Liver (tissue), 3 donors: ENCODE measurements around the gene PGBD5.

ENCODE experiments used
- EGR1 ChIP-seq, 2 donors: IDR thresholded peaks; 2 replicates each; pipeline ENCODE4 v1.6.1; 2016 to 2018; ENCODE audit warnings: antibody characterized with exemption in 2 of 2, low read depth in 2 of 2
- HNF4G ChIP-seq: IDR thresholded peaks from 2 replicates; pipeline ENCODE4 v1.6.1; 2016; ENCODE audit warnings: antibody characterized with exemption
- JUND ChIP-seq, 2 donors: IDR thresholded peaks; 2 replicates each; pipeline ENCODE4 v1.6.1; 2016; ENCODE audit warnings: antibody characterized with exemption in 2 of 2
- RXRA ChIP-seq, 2 donors: IDR thresholded peaks; 2 replicates each; pipeline ENCODE4 v1.6.1; 2017 to 2018; ENCODE audit warnings: antibody characterized with exemption in 2 of 2, mild to moderate bottlenecking in 1 of 2
- SP1 ChIP-seq: IDR thresholded peaks from 2 replicates; pipeline ENCODE4 v1.6.1; 2018; ENCODE audit warnings: antibody characterized with exemption, mild to moderate bottlenecking
- TAF1 ChIP-seq: conservative IDR thresholded peaks from 2 replicates; pipeline ENCODE4 v1.6.1; 2016; ENCODE audit warnings: antibody characterized with exemption, mild to moderate bottlenecking
- YY1 ChIP-seq: IDR thresholded peaks from 2 replicates; pipeline ENCODE4 v1.6.1; 2016; ENCODE audit warnings: antibody characterized with exemption, mild to moderate bottlenecking
- TF ChIP-seq, protein P1 (sequence below): IDR thresholded peaks from 2 replicates; pipeline ENCODE4 v1.6.1; 2016; ENCODE audit warnings: antibody characterized with exemption
- TF ChIP-seq, protein P2 (sequence below): fragments of 150-350 bp; IDR thresholded peaks from 2 replicates; pipeline ENCODE4 v1.5.1; 2017; ENCODE audit warnings: improper control_type of control experiment, low read depth, low read length; ENCODE audit not compliant: missing input control
- TF ChIP-seq, protein P3 (sequence below): IDR thresholded peaks from 2 replicates; pipeline ENCODE4 v1.6.1; 2016; ENCODE audit warnings: antibody characterized with exemption, mild to moderate bottlenecking
- TF ChIP-seq, protein P4 (sequence below): IDR thresholded peaks from 2 replicates; pipeline ENCODE4 v1.6.1; 2016; ENCODE audit warnings: antibody characterized with exemption
- donor health status: healthy.
- donor health status: healthy.

DNA sequence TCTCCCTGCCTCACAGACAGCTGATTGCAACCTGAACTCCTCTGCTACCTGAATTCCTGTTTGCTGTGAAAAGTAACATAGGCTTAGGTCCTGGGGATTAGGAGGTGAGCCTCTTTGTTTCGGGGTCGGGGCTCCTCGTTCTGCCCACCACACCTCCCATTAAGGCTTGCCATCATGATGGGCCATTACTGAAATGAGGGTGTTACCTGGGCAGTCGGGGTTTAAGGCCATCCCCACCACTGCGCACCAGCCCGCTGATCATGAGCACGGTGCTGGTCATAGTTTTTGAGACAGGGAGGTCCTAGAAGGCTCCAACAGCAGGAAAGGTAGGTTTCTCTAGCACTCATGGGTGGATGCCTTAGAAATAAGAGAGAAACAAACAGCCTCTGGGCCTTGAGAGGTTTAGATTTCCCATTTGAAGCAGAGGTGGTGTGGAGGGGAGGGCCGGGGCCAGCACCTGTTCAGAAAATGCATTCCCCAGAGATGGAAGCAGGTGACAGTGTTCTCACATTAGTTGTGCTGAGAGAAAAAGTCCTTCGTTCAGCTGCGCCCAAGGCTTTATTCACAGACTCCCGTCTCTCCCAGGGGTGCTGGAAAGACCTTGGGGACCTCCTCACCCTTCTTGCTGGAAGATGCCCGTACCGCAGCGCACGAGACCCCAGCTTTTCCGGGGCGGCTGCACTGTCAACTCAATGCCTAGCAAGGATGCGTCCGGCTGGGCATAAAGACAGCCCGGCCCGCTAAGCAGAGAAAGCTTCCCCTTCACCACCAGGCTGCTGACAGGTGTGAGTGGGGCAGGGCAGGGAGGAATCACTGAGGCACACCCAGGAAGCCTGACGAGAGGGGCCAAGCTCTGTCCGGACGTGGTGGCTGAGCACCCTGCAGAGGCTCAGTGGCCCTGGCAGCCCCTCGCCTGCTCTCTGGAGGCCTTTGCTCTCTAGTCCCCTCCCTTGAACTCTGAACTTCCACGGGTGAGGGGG, 125.5 kb downstream of the PGBD5 start:
- TF ChIP-seq, protein P1, sequence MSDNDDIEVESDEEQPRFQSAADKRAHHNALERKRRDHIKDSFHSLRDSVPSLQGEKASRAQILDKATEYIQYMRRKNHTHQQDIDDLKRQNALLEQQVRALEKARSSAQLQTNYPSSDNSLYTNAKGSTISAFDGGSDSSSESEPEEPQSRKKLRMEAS = no peak
- TF ChIP-seq, protein P2, sequence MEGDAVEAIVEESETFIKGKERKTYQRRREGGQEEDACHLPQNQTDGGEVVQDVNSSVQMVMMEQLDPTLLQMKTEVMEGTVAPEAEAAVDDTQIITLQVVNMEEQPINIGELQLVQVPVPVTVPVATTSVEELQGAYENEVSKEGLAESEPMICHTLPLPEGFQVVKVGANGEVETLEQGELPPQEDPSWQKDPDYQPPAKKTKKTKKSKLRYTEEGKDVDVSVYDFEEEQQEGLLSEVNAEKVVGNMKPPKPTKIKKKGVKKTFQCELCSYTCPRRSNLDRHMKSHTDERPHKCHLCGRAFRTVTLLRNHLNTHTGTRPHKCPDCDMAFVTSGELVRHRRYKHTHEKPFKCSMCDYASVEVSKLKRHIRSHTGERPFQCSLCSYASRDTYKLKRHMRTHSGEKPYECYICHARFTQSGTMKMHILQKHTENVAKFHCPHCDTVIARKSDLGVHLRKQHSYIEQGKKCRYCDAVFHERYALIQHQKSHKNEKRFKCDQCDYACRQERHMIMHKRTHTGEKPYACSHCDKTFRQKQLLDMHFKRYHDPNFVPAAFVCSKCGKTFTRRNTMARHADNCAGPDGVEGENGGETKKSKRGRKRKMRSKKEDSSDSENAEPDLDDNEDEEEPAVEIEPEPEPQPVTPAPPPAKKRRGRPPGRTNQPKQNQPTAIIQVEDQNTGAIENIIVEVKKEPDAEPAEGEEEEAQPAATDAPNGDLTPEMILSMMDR = no peak
- no peak for TF ChIP-seq YY1
- TF ChIP-seq, protein P3, sequence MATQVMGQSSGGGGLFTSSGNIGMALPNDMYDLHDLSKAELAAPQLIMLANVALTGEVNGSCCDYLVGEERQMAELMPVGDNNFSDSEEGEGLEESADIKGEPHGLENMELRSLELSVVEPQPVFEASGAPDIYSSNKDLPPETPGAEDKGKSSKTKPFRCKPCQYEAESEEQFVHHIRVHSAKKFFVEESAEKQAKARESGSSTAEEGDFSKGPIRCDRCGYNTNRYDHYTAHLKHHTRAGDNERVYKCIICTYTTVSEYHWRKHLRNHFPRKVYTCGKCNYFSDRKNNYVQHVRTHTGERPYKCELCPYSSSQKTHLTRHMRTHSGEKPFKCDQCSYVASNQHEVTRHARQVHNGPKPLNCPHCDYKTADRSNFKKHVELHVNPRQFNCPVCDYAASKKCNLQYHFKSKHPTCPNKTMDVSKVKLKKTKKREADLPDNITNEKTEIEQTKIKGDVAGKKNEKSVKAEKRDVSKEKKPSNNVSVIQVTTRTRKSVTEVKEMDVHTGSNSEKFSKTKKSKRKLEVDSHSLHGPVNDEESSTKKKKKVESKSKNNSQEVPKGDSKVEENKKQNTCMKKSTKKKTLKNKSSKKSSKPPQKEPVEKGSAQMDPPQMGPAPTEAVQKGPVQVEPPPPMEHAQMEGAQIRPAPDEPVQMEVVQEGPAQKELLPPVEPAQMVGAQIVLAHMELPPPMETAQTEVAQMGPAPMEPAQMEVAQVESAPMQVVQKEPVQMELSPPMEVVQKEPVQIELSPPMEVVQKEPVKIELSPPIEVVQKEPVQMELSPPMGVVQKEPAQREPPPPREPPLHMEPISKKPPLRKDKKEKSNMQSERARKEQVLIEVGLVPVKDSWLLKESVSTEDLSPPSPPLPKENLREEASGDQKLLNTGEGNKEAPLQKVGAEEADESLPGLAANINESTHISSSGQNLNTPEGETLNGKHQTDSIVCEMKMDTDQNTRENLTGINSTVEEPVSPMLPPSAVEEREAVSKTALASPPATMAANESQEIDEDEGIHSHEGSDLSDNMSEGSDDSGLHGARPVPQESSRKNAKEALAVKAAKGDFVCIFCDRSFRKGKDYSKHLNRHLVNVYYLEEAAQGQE = no peak
- TF ChIP-seq TAF1 = no peak
- no peak for TF ChIP-seq EGR1 (IDR thresholded peaks at IDR 0.05; ENCODE audit: low read depth in 2 of 2)
- no peak for TF ChIP-seq HNF4G
- TF ChIP-seq JUND (IDR thresholded peaks at IDR 0.05) = no peak
- TF ChIP-seq, protein P4, sequence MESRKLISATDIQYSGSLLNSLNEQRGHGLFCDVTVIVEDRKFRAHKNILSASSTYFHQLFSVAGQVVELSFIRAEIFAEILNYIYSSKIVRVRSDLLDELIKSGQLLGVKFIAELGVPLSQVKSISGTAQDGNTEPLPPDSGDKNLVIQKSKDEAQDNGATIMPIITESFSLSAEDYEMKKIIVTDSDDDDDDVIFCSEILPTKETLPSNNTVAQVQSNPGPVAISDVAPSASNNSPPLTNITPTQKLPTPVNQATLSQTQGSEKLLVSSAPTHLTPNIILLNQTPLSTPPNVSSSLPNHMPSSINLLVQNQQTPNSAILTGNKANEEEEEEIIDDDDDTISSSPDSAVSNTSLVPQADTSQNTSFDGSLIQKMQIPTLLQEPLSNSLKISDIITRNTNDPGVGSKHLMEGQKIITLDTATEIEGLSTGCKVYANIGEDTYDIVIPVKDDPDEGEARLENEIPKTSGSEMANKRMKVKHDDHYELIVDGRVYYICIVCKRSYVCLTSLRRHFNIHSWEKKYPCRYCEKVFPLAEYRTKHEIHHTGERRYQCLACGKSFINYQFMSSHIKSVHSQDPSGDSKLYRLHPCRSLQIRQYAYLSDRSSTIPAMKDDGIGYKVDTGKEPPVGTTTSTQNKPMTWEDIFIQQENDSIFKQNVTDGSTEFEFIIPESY = no peak
- TF ChIP-seq SP1 = no peak
- TF ChIP-seq RXRA (IDR thresholded peaks at IDR 0.05) = no peak
